ENCODE measurements around the gene KEL.

DNA sequence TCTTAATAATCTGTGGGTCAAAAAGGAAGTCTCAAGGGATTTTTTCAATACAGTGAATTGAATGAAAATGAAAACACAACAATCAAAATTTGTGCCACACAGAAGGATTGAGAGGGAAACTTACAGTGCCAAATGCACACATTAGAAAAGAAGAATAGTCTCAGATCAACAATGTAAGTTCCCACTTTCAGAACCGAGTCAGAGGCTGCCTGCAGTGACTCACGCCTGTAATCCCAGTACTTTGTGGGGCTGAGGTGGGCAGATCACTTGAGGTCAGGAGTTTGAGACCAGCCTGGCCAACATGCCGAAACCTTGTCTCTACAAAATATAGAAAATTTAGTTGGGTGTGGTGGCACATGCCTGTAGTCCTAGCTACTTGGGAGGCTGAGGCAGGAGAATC lies 12.5 kb upstream of the KEL start:
- TF ChIP-seq, protein P1, sequence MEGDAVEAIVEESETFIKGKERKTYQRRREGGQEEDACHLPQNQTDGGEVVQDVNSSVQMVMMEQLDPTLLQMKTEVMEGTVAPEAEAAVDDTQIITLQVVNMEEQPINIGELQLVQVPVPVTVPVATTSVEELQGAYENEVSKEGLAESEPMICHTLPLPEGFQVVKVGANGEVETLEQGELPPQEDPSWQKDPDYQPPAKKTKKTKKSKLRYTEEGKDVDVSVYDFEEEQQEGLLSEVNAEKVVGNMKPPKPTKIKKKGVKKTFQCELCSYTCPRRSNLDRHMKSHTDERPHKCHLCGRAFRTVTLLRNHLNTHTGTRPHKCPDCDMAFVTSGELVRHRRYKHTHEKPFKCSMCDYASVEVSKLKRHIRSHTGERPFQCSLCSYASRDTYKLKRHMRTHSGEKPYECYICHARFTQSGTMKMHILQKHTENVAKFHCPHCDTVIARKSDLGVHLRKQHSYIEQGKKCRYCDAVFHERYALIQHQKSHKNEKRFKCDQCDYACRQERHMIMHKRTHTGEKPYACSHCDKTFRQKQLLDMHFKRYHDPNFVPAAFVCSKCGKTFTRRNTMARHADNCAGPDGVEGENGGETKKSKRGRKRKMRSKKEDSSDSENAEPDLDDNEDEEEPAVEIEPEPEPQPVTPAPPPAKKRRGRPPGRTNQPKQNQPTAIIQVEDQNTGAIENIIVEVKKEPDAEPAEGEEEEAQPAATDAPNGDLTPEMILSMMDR (IDR thresholded peaks at IDR 0.05; ENCODE audit: insufficient read depth, low read length, poor library complexity, severe bottlenecking): no peak
- no peak for TF ChIP-seq EZH2phosphoT487 (conservative IDR thresholded peaks at IDR 0.05; ENCODE audit: low read length)
